ENCODE results near the gene RNF111. TPM values are rescaled to one million over a fixed set of nuclear protein-coding genes. Genes with fewer than 3 reads are reported as not detected.

The RNF111 gene
- total and polyA plus RNA-seq, 2 of the 13 experiments (the other 11 are each of a cell fraction or from before 2014, with no cell fraction given): 12.1 to 23.1 TPM

GRCh38 chr15:59138243-59138642 is 150.8 kb downstream of the RNF111 start (continued):
- TF ChIP-seq ETS1 (CRISPR knock-in tag; IDR thresholded peaks at IDR 0.05) (no peak), ARNTL (CRISPR knock-in tag; IDR thresholded peaks at IDR 0.05) (no peak), HMGXB4 (CRISPR knock-in tag; IDR thresholded peaks at IDR 0.05; ENCODE audit: borderline replicate concordance in 1 of 2, low read depth in 1 of 2) (peak in 1 of 2 experiments; percentile 71; a peak in 2 of 4 replicates), ZNF574 (CRISPR knock-in tag; IDR thresholded peaks at IDR 0.05) (0 out of 2 replicates have a peak, but pooled peaks have one; percentile 20), MXI1 (IDR thresholded peaks at IDR 0.05; ENCODE audit: borderline replicate concordance, low read depth, low read length) (no peak), HOXA9 (CRISPR knock-in tag; IDR thresholded peaks at IDR 0.05; ENCODE audit: borderline replicate concordance) (no peak), HNF1B (CRISPR knock-in tag; IDR thresholded peaks at IDR 0.05) (peak; percentile 28; the same call in 1 of the 2 replicates), ZNF556 (CRISPR knock-in tag; IDR thresholded peaks at IDR 0.05; ENCODE audit: borderline replicate concordance) (no peak), USF2 (IDR thresholded peaks at IDR 0.05; ENCODE audit: low read depth, low read length) (no peak), USF2 (CRISPR knock-in tag; IDR thresholded peaks at IDR 0.05; ENCODE audit: borderline replicate concordance) (no peak), ZGPAT (CRISPR knock-in tag; IDR thresholded peaks at IDR 0.05) (no peak), SP140L (CRISPR knock-in tag; IDR thresholded peaks at IDR 0.05; ENCODE audit: borderline replicate concordance) (no peak), THAP11 (CRISPR knock-in tag; IDR thresholded peaks at IDR 0.05) (no peak), ZNF546 (CRISPR knock-in tag; conservative IDR thresholded peaks at IDR 0.05) (no peak), HIVEP1 (CRISPR knock-in tag; IDR thresholded peaks at IDR 0.05) (no peak), ZMYM2 (CRISPR knock-in tag; IDR thresholded peaks at IDR 0.05) (0 out of 2 replicates have a peak, but pooled peaks have one; percentile 58), ZFP1 (CRISPR knock-in tag; IDR thresholded peaks at IDR 0.05) (no peak), NFKB2 (CRISPR knock-in tag; IDR thresholded peaks at IDR 0.05; ENCODE audit: borderline replicate concordance) (no peak), ZNF354B (CRISPR knock-in tag; IDR thresholded peaks at IDR 0.05) (no peak)
